Fibroblast of skin of right biceps (primary cell): ENCODE data around the gene HIVEP3.

Experiments
- DNase-seq: peaks from one replicate; pipeline ENCODE4 v3.0.0-alpha.2; 2013

HIVEP3 gene

GRCh38 chr1:41641941-41642527 is 276.7 kb downstream of the HIVEP3 start:
- no peak for DNase-seq

GRCh38 chr1:41641475-41641814 is 277.3 kb downstream of the HIVEP3 start:
- DNase-seq, result no peak

- DNase-seq, result no peak
These were observed 277.8 kb downstream of the HIVEP3 start for GRCh38 chr1:41640756-41641474.

GRCh38 chr1:41640141-41640751 is 278.5 kb downstream of the HIVEP3 start:
- DNase-seq, result no peak

- peak; percentile 88 for DNase-seq
These were observed 279.3 kb downstream of the HIVEP3 start for GRCh38 chr1:41639332-41639936.

GRCh38 chr1:41638086-41639024 is 280.4 kb downstream of the HIVEP3 start:
- DNase-seq, result no peak

GRCh38 chr1:41637367-41637766 is 281.4 kb downstream of the HIVEP3 start:
- DNase-seq, result no peak

- DNase-seq, result peak; percentile 74
These were observed 285.0 kb downstream of the HIVEP3 start for GRCh38 chr1:41633764-41634163.

GRCh38 chr1:41632781-41633575 is 285.7 kb downstream of the HIVEP3 start:
- DNase-seq, result no peak

- DNase-seq, result peak; percentile 66
These were observed 286.8 kb downstream of the HIVEP3 start for GRCh38 chr1:41631971-41632370.

- no peak for DNase-seq
These were observed 287.6 kb downstream of the HIVEP3 start for GRCh38 chr1:41631154-41631553.

GRCh38 chr1:41629571-41629970 is 289.2 kb downstream of the HIVEP3 start:
- DNase-seq, result peak; percentile 99

GRCh38 chr1:41629141-41629540 is 289.6 kb downstream of the HIVEP3 start:
- DNase-seq, result peak; percentile 60

- no peak for DNase-seq
These were observed 291.0 kb downstream of the HIVEP3 start for GRCh38 chr1:41627491-41628280.

- peak; percentile 56 for DNase-seq
These were observed 291.9 kb downstream of the HIVEP3 start for GRCh38 chr1:41626616-41627375.

GRCh38 chr1:41626146-41626545 is 292.6 kb downstream of the HIVEP3 start:
- DNase-seq, result peak; percentile 79

- DNase-seq, result no peak
These were observed 295.0 kb downstream of the HIVEP3 start for GRCh38 chr1:41623736-41624135.

GRCh38 chr1:41622859-41623732 is 295.6 kb downstream of the HIVEP3 start:
- DNase-seq, result peak; percentile 24

GRCh38 chr1:41622402-41622801 is 296.3 kb downstream of the HIVEP3 start:
- peak; percentile 71 for DNase-seq
